IPS-18c (cell line): ENCODE measurements around the gene CDCA8.
"Not testable (repeated sequence)": the region's sequence is repeated elsewhere in the genome, so short reads cannot be mapped to it uniquely, and the experiment has no call there.

Experiments used
- H3K4me3 ChIP-seq: 2 replicates; pipeline ENCODE4 v1.7.0; 2013; ENCODE audit warnings: low read depth, mild to moderate bottlenecking, low read length, moderate library complexity; ENCODE audit not compliant: insufficient read depth
- H3K9me3 ChIP-seq: one replicate; pipeline ENCODE4 v1.6.1; 2013; ENCODE audit warnings: mild to moderate bottlenecking, low read length, moderate library complexity; ENCODE audit not compliant: control insufficient read depth, insufficient read depth

The CDCA8 gene

GRCh38 chr1:37667023-37667671 is 25.2 kb upstream of the CDCA8 start:
- H3K4me3 ChIP-seq = no peak overlapping the region

GRCh38 chr1:37670133-37670532 is 22.2 kb upstream of the CDCA8 start:
- Histone ChIP-seq H3K4me3 (no peak overlapping the region), H3K9me3 (no peaks in the 10 kb centered on the region)

More at GRCh38 chr1:37667023-37667671, 25.2 kb upstream of the CDCA8 start:
- H3K9me3 ChIP-seq = no peaks in the 10 kb centered on the region

GRCh38 chr1:37671261-37671660 is 21.1 kb upstream of the CDCA8 start:
- Histone ChIP-seq H3K4me3 (no peak overlapping the region), H3K9me3 (no peaks in the 10 kb centered on the region)

- Histone ChIP-seq H3K4me3 (no peak overlapping the region), H3K9me3 (no peaks in the 10 kb centered on the region)
Measured at GRCh38 chr1:37672136-37672870, 20.0 kb upstream of the CDCA8 start.

- Histone ChIP-seq H3K9me3 (no peaks in the 10 kb centered on the region), H3K4me3 (no peak overlapping the region)
Measured at GRCh38 chr1:37673920-37674319, 18.4 kb upstream of the CDCA8 start.

- no peaks in the 10 kb centered on the region for H3K9me3 ChIP-seq
- no peak overlapping the region for H3K4me3 ChIP-seq
Measured at GRCh38 chr1:37676281-37677142, 15.8 kb upstream of the CDCA8 start.

GRCh38 chr1:37677143-37677439 is 15.2 kb upstream of the CDCA8 start:
- H3K9me3 ChIP-seq = no peaks in the 10 kb centered on the region
- H3K4me3 ChIP-seq = no peak overlapping the region

- Histone ChIP-seq H3K9me3 (no peaks in the 10 kb centered on the region), H3K4me3 (no peak overlapping the region)
Measured at GRCh38 chr1:37677808-37678207, 14.5 kb upstream of the CDCA8 start.

- Histone ChIP-seq H3K9me3 (no peaks in the 10 kb centered on the region), H3K4me3 (no peak overlapping the region)
Measured at GRCh38 chr1:37680933-37681332, 11.4 kb upstream of the CDCA8 start.

GRCh38 chr1:37682334-37682987 is 9.9 kb upstream of the CDCA8 start:
- Histone ChIP-seq H3K4me3 (no peak overlapping the region), H3K9me3 (no peaks in the 10 kb centered on the region)

GRCh38 chr1:37684182-37684581 is 8.1 kb upstream of the CDCA8 start:
- not testable (repeated sequence) for H3K4me3 ChIP-seq

GRCh38 chr1:37685722-37686121 is 6.6 kb upstream of the CDCA8 start:
- H3K4me3 ChIP-seq = no peak overlapping the region
- H3K9me3 ChIP-seq = no peaks in the 10 kb centered on the region

More at GRCh38 chr1:37684182-37684581, 8.1 kb upstream of the CDCA8 start:
- H3K9me3 ChIP-seq = not testable (repeated sequence)

GRCh38 chr1:37687764-37688163 is 4.6 kb upstream of the CDCA8 start:
- not testable (repeated sequence) for H3K9me3 ChIP-seq, H3K4me3 ChIP-seq

- Histone ChIP-seq H3K4me3 (peak overlapping the region; percentile 87; the same call in 1 of the 2 replicates), H3K9me3 (no peaks in the 10 kb centered on the region)
Measured at GRCh38 chr1:37688926-37689325, 3.4 kb upstream of the CDCA8 start.

GRCh38 chr1:37691497-37692077 is 729 bp upstream of the CDCA8 start:
- Histone ChIP-seq H3K9me3 (no peaks in the 10 kb centered on the region), H3K4me3 (peak overlapping the region; percentile 87)

- Histone ChIP-seq H3K9me3 (no peaks in the 10 kb centered on the region), H3K4me3 (peak overlapping the region; percentile 95)
Measured at GRCh38 chr1:37692834-37693175, 489 bp downstream of the CDCA8 start.

GRCh38 chr1:37697090-37697489 is 4.8 kb downstream of the CDCA8 start:
- no peak overlapping the region for H3K4me3 ChIP-seq

More at GRCh38 chr1:37697090-37697489, 4.8 kb downstream of the CDCA8 start:
- H3K9me3 ChIP-seq = no peaks in the 10 kb centered on the region
